Lower lobe of right lung (tissue), 2 donors: Measurements from ENCODE around the gene NUDT8. TPM values are rescaled to one million over a fixed set of nuclear protein-coding genes. Genes with fewer than 3 reads are reported as not detected.

Experiments
- ATAC-seq, 2 donors: fragments of 200-7000 bp; cut with Tn5 transposase; one replicate each; pipeline ENCODE4 v1.9.1; 2020 to 2022; ENCODE audit warnings: mild to moderate bottlenecking in 2 of 2, moderate library complexity in 2 of 2
- DNase-seq: peaks from one replicate; pipeline ENCODE4 v3.0.0-alpha.2; 2020
- H3K27ac ChIP-seq: fragments of 200-600 bp; one replicate; pipeline ENCODE4 v1.8.0; 2022
- H3K27me3 ChIP-seq: fragments of 200-600 bp; one replicate; pipeline ENCODE4 v1.8.0; 2022; ENCODE audit warnings: low read depth
- H3K36me3 ChIP-seq: fragments of 200-600 bp; one replicate; pipeline ENCODE4 v1.8.0; 2022; ENCODE audit warnings: mild to moderate bottlenecking
- H3K4me1 ChIP-seq: fragments of 200-600 bp; one replicate; pipeline ENCODE4 v1.8.0; 2022
- H3K4me3 ChIP-seq: fragments of 200-600 bp; one replicate; pipeline ENCODE4 v1.8.0; 2022; ENCODE audit warnings: mild to moderate bottlenecking
- H3K9me3 ChIP-seq: fragments of 200-600 bp; one replicate; pipeline ENCODE4 v1.8.0; 2022
- intact Hi-C: fragments of 100-400 bp; cut with DNase I; formaldehyde crosslinking; loops from one replicate; pipeline ENCODE4 v1.11.0; 2022
- total RNA-seq: library from RNA; stranded (reverse); fragmentation: NEBNext Ultra II Directional; extraction: Animal tissue kit (Norgen Biotek cat#: 25700); gene quantifications from one replicate; pipeline ENCODE4 v1.2.1, GENCODE V29; 2021
- TF ChIP-seq, protein P1 (sequence below): fragments of 200-600 bp; IDR thresholded peaks from one replicate; pipeline ENCODE4 v1.8.0; 2022; ENCODE audit warnings: antibody characterized with exemption, mild to moderate bottlenecking
- donor health status: DM: no; HTN: yes; CAD: no; lungs with severe emphysema.

The NUDT8 gene
- total RNA-seq, 1 donor from 2014 or later = 8.8 TPM

DNA sequence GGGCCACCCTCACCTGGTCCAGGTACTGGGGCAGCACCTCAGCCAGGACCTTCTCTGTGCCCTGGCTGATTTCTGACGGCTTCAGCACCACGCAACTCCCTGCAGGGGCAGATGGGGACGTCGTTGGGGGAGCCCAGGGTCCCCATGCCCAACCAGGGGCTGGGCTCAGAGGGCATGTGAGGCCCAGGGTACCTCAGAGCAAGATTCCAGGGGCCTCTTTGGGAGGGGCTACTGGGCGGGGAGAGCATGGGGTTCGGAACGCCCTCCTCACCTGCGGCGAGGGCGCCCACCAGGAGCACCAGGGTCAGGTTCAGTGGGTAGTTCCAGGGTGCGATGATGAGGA lies 36.5 kb upstream of the NUDT8 start:
- Histone ChIP-seq H3K27me3 (no peaks in the 10 kb centered on the region), H3K36me3 (no peaks in the 10 kb centered on the region), H3K27ac (no peak overlapping the region), H3K9me3 (no peaks in the 10 kb centered on the region), H3K4me3 (no peak overlapping the region), H3K4me1 (no peaks in the 10 kb centered on the region)
- TF ChIP-seq, protein P1, sequence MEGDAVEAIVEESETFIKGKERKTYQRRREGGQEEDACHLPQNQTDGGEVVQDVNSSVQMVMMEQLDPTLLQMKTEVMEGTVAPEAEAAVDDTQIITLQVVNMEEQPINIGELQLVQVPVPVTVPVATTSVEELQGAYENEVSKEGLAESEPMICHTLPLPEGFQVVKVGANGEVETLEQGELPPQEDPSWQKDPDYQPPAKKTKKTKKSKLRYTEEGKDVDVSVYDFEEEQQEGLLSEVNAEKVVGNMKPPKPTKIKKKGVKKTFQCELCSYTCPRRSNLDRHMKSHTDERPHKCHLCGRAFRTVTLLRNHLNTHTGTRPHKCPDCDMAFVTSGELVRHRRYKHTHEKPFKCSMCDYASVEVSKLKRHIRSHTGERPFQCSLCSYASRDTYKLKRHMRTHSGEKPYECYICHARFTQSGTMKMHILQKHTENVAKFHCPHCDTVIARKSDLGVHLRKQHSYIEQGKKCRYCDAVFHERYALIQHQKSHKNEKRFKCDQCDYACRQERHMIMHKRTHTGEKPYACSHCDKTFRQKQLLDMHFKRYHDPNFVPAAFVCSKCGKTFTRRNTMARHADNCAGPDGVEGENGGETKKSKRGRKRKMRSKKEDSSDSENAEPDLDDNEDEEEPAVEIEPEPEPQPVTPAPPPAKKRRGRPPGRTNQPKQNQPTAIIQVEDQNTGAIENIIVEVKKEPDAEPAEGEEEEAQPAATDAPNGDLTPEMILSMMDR = no peak
- no peak for ATAC-seq
- intact Hi-C loops = no loop called here
- no peak for DNase-seq

GRCh38 chr11:67665541-67666302 lies 36.0 kb upstream of the NUDT8 start:
- ATAC-seq (peak; percentile 60 to 75), DNase-seq (no peak)
- no peaks in the 10 kb centered on the region for H3K9me3 ChIP-seq
- H3K36me3 ChIP-seq = no peaks in the 10 kb centered on the region
- TF ChIP-seq, protein P1 = peak; percentile 19
- H3K4me3 ChIP-seq = no peak overlapping the region
- H3K27me3 ChIP-seq = no peaks in the 10 kb centered on the region
- H3K4me1 ChIP-seq = no peaks in the 10 kb centered on the region
- intact Hi-C loops = no loop called here
- no peak overlapping the region for H3K27ac ChIP-seq

DNA sequence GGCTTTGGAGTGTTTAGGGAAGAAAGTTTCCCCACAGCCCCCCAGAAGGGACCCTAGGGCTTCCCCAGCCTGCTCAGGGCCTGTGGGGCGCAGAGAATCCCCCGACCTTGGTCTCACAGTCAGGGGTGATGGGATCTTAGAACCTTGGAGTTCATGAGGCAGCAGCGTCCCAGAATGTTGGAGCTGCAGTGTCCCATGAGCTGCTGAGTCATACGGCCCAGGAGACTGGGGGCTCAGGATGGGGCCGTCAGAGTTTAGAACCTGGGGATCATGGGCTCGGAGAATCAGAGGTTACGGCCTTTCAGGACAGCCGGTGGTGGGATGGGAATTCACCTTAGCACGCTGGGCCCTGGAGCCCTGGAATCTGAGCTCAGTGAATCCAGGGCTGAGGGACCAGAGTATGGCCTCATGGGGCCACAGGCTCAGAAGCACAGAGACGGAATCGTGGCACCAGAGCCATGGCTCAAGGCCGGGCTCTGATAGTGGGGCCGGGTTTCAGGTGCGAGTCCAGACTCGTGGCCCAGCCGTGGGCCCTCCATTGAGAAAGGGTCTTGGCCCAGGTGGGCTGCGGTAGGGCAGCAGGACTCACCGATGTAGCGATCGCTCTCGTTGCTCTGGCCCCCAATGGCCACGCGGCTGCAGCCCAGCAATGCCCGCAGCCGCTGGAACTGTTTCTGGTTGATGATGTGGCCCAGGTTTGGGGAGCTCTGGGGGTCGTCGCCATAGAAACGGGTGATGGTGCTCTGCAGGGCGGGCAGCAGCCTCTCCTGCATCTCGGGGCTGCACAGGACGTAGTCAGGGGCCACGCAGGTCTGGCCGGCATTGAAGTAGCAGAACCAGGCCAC lies 35.2 kb upstream of the NUDT8 start:
- no peak overlapping the region for H3K27ac ChIP-seq
- H3K27me3 ChIP-seq = no peaks in the 10 kb centered on the region
- DNase-seq (no peak), ATAC-seq (no peak)
- H3K36me3 ChIP-seq = no peaks in the 10 kb centered on the region
- no peaks in the 10 kb centered on the region for H3K4me1 ChIP-seq
- H3K4me3 ChIP-seq = no peak overlapping the region
- TF ChIP-seq, protein P1 = no peak
- intact Hi-C loops = no loop called here
- no peaks in the 10 kb centered on the region for H3K9me3 ChIP-seq

DNA sequence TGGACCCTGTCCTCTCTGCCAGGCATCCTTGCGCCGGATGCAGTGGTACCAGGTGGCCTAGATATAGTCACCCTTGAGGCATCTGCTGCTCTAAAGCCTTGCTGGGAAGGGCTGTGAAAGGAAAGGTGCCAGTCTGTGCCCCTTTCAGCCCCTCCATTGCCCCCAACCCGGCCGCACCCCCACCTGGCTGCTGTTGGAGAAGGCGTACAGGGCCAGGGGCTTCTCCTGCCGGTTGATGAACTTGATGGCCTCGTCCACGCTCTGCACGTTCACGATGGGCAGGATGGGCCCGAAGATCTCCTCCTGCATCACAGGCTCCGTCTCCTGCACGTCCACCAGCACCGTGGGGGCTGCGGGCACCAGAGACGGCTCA lies 34.5 kb upstream of the NUDT8 start:
- H3K4me3 ChIP-seq = no peak overlapping the region
- no peak overlapping the region for H3K27ac ChIP-seq
- ATAC-seq = no peak
- TF ChIP-seq, protein P1 = no peak
- DNase-seq = no peak
- H3K9me3 ChIP-seq = no peaks in the 10 kb centered on the region
- H3K36me3 ChIP-seq = no peaks in the 10 kb centered on the region
- no peaks in the 10 kb centered on the region for H3K4me1 ChIP-seq
- H3K27me3 ChIP-seq = no peaks in the 10 kb centered on the region
- intact Hi-C loops = no loop called here

GRCh38 chr11:67663532-67664212 lies 33.9 kb upstream of the NUDT8 start:
- no peak overlapping the region for H3K4me3 ChIP-seq
- H3K4me1 ChIP-seq = no peaks in the 10 kb centered on the region
- no peaks in the 10 kb centered on the region for H3K27me3 ChIP-seq
- intact Hi-C loops = no loop called here
- no peak overlapping the region for H3K27ac ChIP-seq
- TF ChIP-seq, protein P1 = no peak
- no peak for ATAC-seq
- no peaks in the 10 kb centered on the region for H3K9me3 ChIP-seq
- H3K36me3 ChIP-seq = no peaks in the 10 kb centered on the region
- no peak for DNase-seq
